ENCODE results near the gene HYKK. TPM values are rescaled to one million over a fixed set of nuclear protein-coding genes. Genes with fewer than 3 reads are reported as not detected.
"Not testable (repeated sequence)": the region's sequence is repeated elsewhere in the genome, so short reads cannot be mapped to it uniquely, and the experiment has no call there.

HYKK gene
- total and polyA plus RNA-seq, 4 donors, result 0.88 to 8.6 (median 6.3) TPM

DNA sequence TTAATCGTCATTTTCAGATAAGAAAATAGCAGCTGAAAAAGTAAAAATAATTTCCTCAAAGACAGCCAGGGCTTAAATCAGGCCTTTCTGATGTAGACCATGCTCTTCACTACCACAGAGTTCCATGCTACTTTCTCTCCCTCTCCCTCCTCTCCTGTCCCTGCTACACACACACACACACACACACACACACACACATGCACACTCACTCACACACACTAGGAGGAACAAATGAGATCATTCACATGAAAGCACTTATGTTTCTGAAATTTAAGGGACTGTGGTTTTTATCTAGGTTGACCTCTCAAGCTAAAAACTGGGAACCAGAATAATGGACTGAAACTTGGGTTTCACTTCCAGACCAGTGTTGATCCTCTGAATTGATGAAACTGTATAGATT, 28.8 kb downstream of the HYKK start:
- H3K27ac ChIP-seq (ENCODE audit: low read depth in 1 of 2, low read length in 2 of 2), result no peak overlapping the region
- no peak for ATAC-seq (ENCODE audit: low FRiP score)
- H3K9me3 ChIP-seq (ENCODE audit: control insufficient read depth, low read length), result no peaks in the 10 kb centered on the region
- H3K4me3 ChIP-seq (ENCODE audit: low read length in 2 of 2), result no peak overlapping the region
- WGBS, 2 donors, result 77 to 83% methylated on average over 1 of the region's 1 CpG
- no peaks in the 10 kb centered on the region for H3K27me3 ChIP-seq (ENCODE audit: control insufficient read depth in 1 of 2, insufficient read depth in 2 of 2, low read length in 1 of 2)
- H3K4me1 ChIP-seq (ENCODE audit: control insufficient read depth in 1 of 2, insufficient read depth in 2 of 2, low read length in 2 of 2), result no peaks in the 10 kb centered on the region
- DNase-seq, result no peak
- H3K36me3 ChIP-seq (ENCODE audit: control insufficient read depth in 1 of 2, insufficient read depth in 2 of 2, low read length in 1 of 2), result no peaks in the 10 kb centered on the region
- intact Hi-C loops (cut with DNase I), result no loop called here

DNA sequence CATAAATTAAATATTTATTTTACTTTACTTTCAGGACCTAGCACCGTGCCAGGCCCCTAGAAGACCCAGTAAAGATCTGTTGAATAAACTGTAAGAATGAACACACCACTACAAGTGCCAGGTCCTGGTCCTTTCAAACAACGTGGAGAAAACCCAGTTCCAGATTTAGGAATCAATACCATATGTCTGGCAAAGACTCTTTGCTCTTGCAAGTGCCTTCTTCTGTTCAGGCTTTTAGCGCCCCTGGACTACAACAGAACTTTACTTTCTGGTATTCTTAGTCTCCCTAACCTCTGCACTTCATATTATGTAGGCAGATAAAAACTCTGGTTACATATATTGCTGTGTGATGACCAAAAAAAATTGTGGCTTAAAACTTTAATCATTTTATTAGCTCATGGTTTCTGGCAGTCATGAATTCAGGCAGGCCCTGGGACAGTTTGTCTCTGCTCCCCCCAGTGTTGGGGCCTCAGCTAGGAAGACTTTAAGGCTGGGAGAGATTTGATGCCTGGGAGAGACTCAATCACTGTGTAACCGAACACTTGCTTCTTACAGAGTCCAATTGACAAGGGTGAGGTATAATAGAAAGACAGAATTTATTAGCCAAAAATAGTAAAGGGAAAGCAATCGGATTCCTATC, 30.0 kb downstream of the HYKK start:
- peaks cover 0 to 5% of the 10 kb centered on the region in 2 donors for H3K4me1 ChIP-seq (ENCODE audit: control insufficient read depth in 1 of 2, insufficient read depth in 2 of 2, low read length in 2 of 2)
- H3K9me3 ChIP-seq (ENCODE audit: control insufficient read depth, low read length), result no peaks in the 10 kb centered on the region
- H3K36me3 ChIP-seq (ENCODE audit: control insufficient read depth in 1 of 2, insufficient read depth in 2 of 2, low read length in 1 of 2), result no peaks in the 10 kb centered on the region
- no peak overlapping the region for H3K4me3 ChIP-seq (ENCODE audit: low read length in 2 of 2)
- intact Hi-C loops (cut with DNase I), result no loop called here
- WGBS, 2 donors, result 61 to 71% methylated on average over 5 of the region's 5 CpGs
- DNase-seq (no peak), ATAC-seq (ENCODE audit: low FRiP score) (no peak)
- no peak overlapping the region for H3K27ac ChIP-seq (ENCODE audit: low read depth in 1 of 2, low read length in 2 of 2)
- no peaks in the 10 kb centered on the region for H3K27me3 ChIP-seq (ENCODE audit: control insufficient read depth in 1 of 2, insufficient read depth in 2 of 2, low read length in 1 of 2)

DNA sequence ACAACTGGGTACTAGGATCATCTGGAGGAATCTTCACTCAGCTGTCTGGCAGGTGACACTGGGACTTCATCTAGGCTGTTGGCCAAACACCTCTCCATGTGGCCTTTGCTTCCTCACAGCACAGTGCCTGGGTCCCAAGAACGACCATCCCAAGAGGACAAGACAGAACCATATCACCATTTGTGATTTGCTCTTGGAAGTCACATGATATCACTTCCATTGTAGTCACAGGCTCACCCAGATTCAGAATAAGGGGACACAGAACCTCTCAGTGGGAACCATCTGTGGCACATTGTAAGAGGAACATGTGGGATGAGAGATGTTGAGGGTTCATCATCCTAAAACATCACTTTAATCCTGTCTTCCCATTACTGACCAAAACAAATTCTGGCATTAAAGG, 31.0 kb downstream of the HYKK start:
- intact Hi-C loops (cut with DNase I), result no loop called here
- H3K27me3 ChIP-seq (ENCODE audit: control insufficient read depth in 1 of 2, insufficient read depth in 2 of 2, low read length in 1 of 2), result no peaks in the 10 kb centered on the region
- peaks cover 0 to 9% of the 10 kb centered on the region in 2 donors for H3K4me1 ChIP-seq (ENCODE audit: control insufficient read depth in 1 of 2, insufficient read depth in 2 of 2, low read length in 2 of 2)
- 77 to 83% methylated on average over 1 of the region's 1 CpG for WGBS, 2 donors
- no peak overlapping the region for H3K4me3 ChIP-seq (ENCODE audit: low read length in 2 of 2)
- no peak overlapping the region for H3K27ac ChIP-seq (ENCODE audit: low read depth in 1 of 2, low read length in 2 of 2)
- no peak for DNase-seq
- H3K9me3 ChIP-seq (ENCODE audit: control insufficient read depth, low read length), result no peaks in the 10 kb centered on the region
- no peaks in the 10 kb centered on the region for H3K36me3 ChIP-seq (ENCODE audit: control insufficient read depth in 1 of 2, insufficient read depth in 2 of 2, low read length in 1 of 2)
- no peak for ATAC-seq (ENCODE audit: low FRiP score)

DNA sequence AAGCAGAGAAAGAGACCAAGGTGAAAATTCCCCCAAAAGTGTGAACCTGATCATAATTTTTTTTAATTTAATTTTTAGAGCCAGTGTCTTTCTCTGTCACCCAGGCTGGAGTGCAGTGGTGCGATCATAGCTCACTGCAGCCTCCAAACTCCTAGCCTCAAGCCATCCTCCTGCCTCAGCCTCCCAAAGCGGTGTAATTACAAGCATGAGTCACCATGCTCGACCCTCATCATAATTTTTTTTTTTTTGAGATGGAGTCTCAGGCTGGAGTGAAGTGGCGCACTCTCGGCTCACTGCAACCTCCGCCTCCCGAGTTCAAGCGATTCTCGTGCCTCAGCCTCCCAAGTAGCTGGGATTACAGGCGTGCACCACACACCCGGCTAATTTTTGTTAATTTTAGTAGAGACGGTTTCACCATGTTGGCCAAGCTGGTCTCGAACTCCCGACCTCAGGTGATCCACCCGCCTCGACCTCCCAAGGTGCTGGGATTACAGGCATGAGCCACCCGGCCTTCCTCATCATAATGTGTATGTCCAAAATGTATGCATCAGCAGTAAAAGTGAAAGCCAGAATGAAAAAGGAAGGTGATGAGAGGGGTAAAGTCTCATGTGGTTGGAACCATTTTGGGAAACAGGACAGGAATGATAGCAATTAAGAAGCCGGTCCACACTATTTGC, 32.2 kb downstream of the HYKK start:
- ATAC-seq (ENCODE audit: low FRiP score); H3K9me3 ChIP-seq (ENCODE audit: control insufficient read depth, low read length); DNase-seq; H3K36me3 ChIP-seq (ENCODE audit: control insufficient read depth in 1 of 2, insufficient read depth in 2 of 2, low read length in 1 of 2); H3K27me3 ChIP-seq (ENCODE audit: control insufficient read depth in 1 of 2, insufficient read depth in 2 of 2, low read length in 1 of 2); H3K4me1 ChIP-seq (ENCODE audit: control insufficient read depth in 1 of 2, insufficient read depth in 2 of 2, low read length in 2 of 2): not testable (repeated sequence)
- Histone ChIP-seq H3K4me3 (ENCODE audit: low read length in 2 of 2) (peak overlapping the region; percentile 36 to 61), H3K27ac (ENCODE audit: low read depth in 1 of 2, low read length in 2 of 2) (peak overlapping the region in 1 of 2 donors; percentile 25)
- intact Hi-C loops (cut with DNase I), result loop anchor here in 1 of 2 donors (5.0 kb wide), 1 partner anchor 102 kb away; the partner anchor contains the start of gene IREB2
- WGBS, 2 donors, result 74 to 82% methylated on average over 18 of the region's 18 CpGs

DNA sequence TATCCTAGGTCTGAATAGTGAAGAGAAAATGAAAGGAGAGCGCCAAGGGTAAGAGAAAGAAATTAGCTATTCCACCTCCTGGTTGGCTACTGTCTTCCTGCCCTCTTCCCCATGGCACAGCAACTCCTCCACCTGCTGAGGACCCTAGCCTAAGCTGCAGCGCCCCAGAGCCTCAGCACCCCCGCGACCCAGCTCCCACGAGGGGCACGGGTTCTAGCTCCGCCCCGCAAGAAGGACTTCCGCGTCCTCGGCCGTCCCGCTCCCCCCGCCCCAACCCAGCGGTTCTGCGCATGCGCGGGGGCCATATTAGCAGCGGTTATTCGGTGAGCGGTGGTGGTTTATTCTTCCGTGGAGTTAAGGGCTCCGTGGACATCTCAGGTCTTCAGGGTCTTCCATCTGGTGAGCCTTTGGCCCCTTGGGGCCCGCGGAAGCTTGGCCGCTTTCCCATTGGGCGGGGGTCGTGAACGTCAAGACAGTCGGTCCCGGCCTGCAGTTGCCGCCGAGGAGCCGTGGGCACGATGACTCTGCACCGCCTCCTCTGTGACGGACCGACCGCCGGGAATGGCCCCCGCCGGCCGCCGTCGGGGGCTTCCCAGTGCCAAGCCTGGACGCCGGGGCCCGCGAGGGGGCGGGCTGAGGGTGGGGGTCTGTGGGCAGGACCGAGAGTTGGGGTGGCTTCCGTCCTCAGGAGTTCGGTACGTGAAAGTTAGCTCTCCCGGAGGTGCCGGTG, 32.9 kb downstream of the HYKK start, which contains the start of gene PSMA4:
Gene PSMA4 (plus strand): TSS at position 304 of the 730 bp plus-strand sequence. CDS start 1,484 bp downstream, outside the sequence.
- intact Hi-C loops (cut with DNase I), result loop anchor here in 1 of 2 donors (5.0 kb wide), 1 partner anchor 103 kb away; the partner anchor contains the start of gene IREB2
- no peaks in the 10 kb centered on the region for H3K27me3 ChIP-seq (ENCODE audit: control insufficient read depth in 1 of 2, insufficient read depth in 2 of 2, low read length in 1 of 2)
- 0% methylated on average over 55 to 56 of the region's 56 CpGs for whole genome bisulfite sequencing, 2 donors
- peak; percentile 97 for ATAC-seq (ENCODE audit: low FRiP score)
- peak within 1 kb of the TSS; percentile 36 to 61 for H3K4me3 ChIP-seq (ENCODE audit: low read length in 2 of 2)
- peak within 1 kb of the TSS; percentile 38 to 44 for H3K27ac ChIP-seq (ENCODE audit: low read depth in 1 of 2, low read length in 2 of 2)
- H3K9me3 ChIP-seq (ENCODE audit: control insufficient read depth, low read length), result no peaks in the 10 kb centered on the region
- H3K4me1 ChIP-seq (ENCODE audit: control insufficient read depth in 1 of 2, insufficient read depth in 2 of 2, low read length in 2 of 2), result peaks cover 0 to 9% of the 10 kb centered on the region in 2 donors
- no peaks in the 10 kb centered on the region for H3K36me3 ChIP-seq (ENCODE audit: control insufficient read depth in 1 of 2, insufficient read depth in 2 of 2, low read length in 1 of 2)
- peak; percentile 95 to 98 for DNase-seq

DNA sequence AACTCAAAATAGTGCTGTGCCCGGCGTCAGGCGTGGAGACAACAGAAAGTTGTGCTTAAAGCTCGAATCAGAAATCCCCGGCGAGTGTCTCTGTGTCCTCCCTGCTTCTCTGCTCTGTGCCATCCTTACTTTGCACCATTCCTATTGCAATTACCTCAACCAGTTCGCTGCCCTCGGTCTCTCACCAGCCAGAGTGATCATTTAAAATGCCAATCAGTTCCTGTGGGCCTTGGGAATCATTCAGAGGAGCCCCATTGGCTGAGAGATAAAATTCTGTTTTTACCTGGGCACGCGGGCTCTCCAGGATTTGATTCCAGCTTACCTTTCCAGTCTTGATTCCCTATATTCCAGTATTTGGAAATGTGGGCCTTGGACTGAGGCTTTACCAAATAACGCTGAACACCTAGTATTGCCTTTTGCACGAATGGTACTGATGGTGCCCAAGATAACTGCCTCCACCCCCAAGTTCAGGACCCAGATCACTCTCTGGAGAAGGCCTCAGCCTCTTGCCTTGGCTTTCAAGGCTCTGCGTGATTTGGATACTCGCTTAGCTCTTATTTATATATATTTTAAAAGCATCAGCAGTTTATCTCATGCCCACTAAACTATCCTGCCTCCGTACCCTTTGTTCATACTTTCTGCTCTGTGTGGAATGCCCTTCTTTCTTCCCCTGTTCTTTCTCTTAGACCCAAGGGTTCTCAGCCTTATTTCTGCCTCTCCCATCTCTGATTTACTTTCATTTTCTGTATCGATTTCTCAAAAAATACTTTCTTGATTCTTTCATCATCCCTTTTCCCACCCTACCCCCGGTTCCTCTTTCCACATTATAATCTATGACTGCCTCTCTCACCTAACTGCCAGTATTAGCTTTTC, 33.7 kb downstream of the HYKK start:
- DNase-seq (no peak), ATAC-seq (ENCODE audit: low FRiP score) (no peak)
- Histone ChIP-seq H3K36me3 (ENCODE audit: control insufficient read depth in 1 of 2, insufficient read depth in 2 of 2, low read length in 1 of 2) (peaks cover 0 to 4% of the 10 kb centered on the region in 2 donors), H3K27me3 (ENCODE audit: control insufficient read depth in 1 of 2, insufficient read depth in 2 of 2, low read length in 1 of 2) (no peaks in the 10 kb centered on the region), H3K9me3 (ENCODE audit: control insufficient read depth, low read length) (no peaks in the 10 kb centered on the region), H3K27ac (ENCODE audit: low read depth in 1 of 2, low read length in 2 of 2) (peak overlapping the region in 1 of 2 donors; percentile 44), H3K4me3 (ENCODE audit: low read length in 2 of 2) (peak overlapping the region; percentile 36 to 61), H3K4me1 (ENCODE audit: control insufficient read depth in 1 of 2, insufficient read depth in 2 of 2, low read length in 2 of 2) (peaks cover 0 to 9% of the 10 kb centered on the region in 2 donors)
- WGBS, 2 donors, result 7 to 8% methylated on average over 17 of the region's 17 CpGs
- intact Hi-C loops (cut with DNase I), result loop anchor here in 1 of 2 donors (5.0 kb wide), 1 partner anchor 104 kb away; the partner anchor contains the start of gene IREB2

DNA sequence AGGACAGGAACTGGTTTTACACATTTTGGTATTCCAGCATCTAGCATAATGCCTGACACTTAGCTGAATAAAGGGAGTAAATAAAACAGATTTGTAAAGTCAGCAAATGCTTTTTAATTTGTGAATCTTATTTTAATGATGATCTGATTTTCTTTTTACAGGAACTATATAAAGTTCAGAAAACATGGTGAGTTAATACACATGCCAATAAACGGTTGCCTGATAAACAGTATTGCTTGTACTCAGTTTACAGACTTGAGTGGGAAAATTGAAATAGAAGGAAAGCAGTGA, 34.3 kb downstream of the HYKK start:
- intact Hi-C loops (cut with DNase I), result loop anchor here in 1 of 2 donors (5.0 kb wide), 1 partner anchor 104 kb away; the partner anchor contains the start of gene IREB2
- 35 to 47% methylated on average over 1 of the region's 1 CpG for whole genome bisulfite sequencing, 2 donors
- DNase-seq, result no peak
- no peak for ATAC-seq (ENCODE audit: low FRiP score)
- no peak overlapping the region for H3K4me3 ChIP-seq (ENCODE audit: low read length in 2 of 2)
- H3K4me1 ChIP-seq (ENCODE audit: control insufficient read depth in 1 of 2, insufficient read depth in 2 of 2, low read length in 2 of 2), result peaks cover 0 to 9% of the 10 kb centered on the region in 2 donors
- H3K9me3 ChIP-seq (ENCODE audit: control insufficient read depth, low read length), result no peaks in the 10 kb centered on the region
- H3K27me3 ChIP-seq (ENCODE audit: control insufficient read depth in 1 of 2, insufficient read depth in 2 of 2, low read length in 1 of 2), result no peaks in the 10 kb centered on the region
- peaks cover 0 to 6% of the 10 kb centered on the region in 2 donors for H3K36me3 ChIP-seq (ENCODE audit: control insufficient read depth in 1 of 2, insufficient read depth in 2 of 2, low read length in 1 of 2)
- no peak overlapping the region for H3K27ac ChIP-seq (ENCODE audit: low read depth in 1 of 2, low read length in 2 of 2)

DNA sequence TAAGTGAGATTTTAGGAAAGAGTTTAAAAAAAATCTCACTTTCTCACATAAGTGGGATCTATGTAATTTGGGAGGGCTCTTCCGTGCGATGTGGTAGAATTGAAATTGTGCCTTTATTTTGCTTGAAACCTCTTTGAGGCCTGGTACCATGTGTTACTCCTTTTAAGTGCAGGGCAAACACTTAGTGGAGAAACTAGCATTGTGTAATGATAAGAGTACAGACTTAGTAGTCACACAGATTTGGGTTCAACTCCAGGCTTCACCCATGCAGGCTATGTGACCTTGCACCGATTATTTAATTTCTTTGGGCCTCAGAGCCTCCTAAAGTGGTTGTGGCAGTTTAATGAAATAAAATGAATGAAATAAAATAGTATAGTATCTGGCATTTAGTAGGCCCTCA, 35.3 kb downstream of the HYKK start:
- no peak overlapping the region for H3K27ac ChIP-seq (ENCODE audit: low read depth in 1 of 2, low read length in 2 of 2)
- H3K4me1 ChIP-seq (ENCODE audit: control insufficient read depth in 1 of 2, insufficient read depth in 2 of 2, low read length in 2 of 2), result peaks cover 0 to 9% of the 10 kb centered on the region in 2 donors
- 92 to 96% methylated on average over 3 of the region's 3 CpGs for WGBS, 2 donors
- no peaks in the 10 kb centered on the region for H3K9me3 ChIP-seq (ENCODE audit: control insufficient read depth, low read length)
- H3K4me3 ChIP-seq (ENCODE audit: low read length in 2 of 2), result no peak overlapping the region
- intact Hi-C loops (cut with DNase I), result loop anchor here in 1 of 2 donors (5.0 kb wide), 1 partner anchor 105 kb away; the partner anchor contains the start of gene IREB2
- ATAC-seq (ENCODE audit: low FRiP score) (no peak), DNase-seq (no peak)
- peaks cover 0 to 8% of the 10 kb centered on the region in 2 donors for H3K36me3 ChIP-seq (ENCODE audit: control insufficient read depth in 1 of 2, insufficient read depth in 2 of 2, low read length in 1 of 2)
- H3K27me3 ChIP-seq (ENCODE audit: control insufficient read depth in 1 of 2, insufficient read depth in 2 of 2, low read length in 1 of 2), result no peaks in the 10 kb centered on the region
